ENCODE measurements around the gene INAFM2.

INAFM2 gene

DNA sequence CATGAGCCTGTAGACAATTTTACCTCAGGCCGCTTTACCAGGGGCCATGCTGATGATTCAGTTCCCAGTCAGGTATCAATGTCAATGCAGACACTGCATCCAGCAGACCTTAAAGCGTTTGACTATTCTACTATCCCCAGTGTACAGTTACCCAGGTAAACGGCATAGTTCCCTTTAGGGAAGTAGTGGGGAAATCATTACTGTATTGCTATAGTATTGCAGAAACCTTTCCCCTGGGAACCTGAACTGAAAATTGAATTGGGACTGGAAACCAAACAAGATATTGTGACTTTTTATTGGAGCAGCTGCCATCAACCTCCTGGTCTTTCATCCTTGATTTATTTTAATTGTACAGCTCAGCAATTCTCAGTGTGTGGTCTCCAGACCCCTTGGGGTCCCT, 6.6 kb upstream of the INAFM2 start:
- TF ChIP-seq, protein P1, sequence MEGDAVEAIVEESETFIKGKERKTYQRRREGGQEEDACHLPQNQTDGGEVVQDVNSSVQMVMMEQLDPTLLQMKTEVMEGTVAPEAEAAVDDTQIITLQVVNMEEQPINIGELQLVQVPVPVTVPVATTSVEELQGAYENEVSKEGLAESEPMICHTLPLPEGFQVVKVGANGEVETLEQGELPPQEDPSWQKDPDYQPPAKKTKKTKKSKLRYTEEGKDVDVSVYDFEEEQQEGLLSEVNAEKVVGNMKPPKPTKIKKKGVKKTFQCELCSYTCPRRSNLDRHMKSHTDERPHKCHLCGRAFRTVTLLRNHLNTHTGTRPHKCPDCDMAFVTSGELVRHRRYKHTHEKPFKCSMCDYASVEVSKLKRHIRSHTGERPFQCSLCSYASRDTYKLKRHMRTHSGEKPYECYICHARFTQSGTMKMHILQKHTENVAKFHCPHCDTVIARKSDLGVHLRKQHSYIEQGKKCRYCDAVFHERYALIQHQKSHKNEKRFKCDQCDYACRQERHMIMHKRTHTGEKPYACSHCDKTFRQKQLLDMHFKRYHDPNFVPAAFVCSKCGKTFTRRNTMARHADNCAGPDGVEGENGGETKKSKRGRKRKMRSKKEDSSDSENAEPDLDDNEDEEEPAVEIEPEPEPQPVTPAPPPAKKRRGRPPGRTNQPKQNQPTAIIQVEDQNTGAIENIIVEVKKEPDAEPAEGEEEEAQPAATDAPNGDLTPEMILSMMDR (IDR thresholded peaks at IDR 0.05): no peak

DNA sequence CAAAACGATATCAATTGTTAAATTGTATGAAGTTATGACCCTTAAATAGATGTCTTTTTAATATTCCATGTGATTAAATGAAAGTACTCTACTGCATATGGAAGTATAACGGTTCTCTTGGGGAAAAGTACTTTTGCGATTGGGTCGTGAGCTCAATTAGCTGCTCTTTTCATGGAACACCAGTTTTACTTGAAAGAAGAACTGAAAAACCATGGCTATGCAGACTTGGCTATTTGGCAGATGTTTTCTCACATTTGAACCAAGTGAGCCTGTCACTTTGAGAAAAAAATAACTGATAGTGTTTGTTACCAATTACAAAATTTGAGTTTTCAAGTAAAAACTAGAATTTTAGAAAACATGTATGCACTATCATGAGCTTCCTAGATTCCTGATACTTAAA, 5.9 kb upstream of the INAFM2 start:
- TF ChIP-seq, protein P1 (IDR thresholded peaks at IDR 0.05): no peak

- TF ChIP-seq, protein P1 (IDR thresholded peaks at IDR 0.05): no peak
These were observed 3.1 kb upstream of the INAFM2 start for GRCh38 chr15:40320409-40320808.

- TF ChIP-seq, protein P1 (IDR thresholded peaks at IDR 0.05): peak; percentile 90
These were observed 2.5 kb upstream of the INAFM2 start for GRCh38 chr15:40320931-40321371.

DNA sequence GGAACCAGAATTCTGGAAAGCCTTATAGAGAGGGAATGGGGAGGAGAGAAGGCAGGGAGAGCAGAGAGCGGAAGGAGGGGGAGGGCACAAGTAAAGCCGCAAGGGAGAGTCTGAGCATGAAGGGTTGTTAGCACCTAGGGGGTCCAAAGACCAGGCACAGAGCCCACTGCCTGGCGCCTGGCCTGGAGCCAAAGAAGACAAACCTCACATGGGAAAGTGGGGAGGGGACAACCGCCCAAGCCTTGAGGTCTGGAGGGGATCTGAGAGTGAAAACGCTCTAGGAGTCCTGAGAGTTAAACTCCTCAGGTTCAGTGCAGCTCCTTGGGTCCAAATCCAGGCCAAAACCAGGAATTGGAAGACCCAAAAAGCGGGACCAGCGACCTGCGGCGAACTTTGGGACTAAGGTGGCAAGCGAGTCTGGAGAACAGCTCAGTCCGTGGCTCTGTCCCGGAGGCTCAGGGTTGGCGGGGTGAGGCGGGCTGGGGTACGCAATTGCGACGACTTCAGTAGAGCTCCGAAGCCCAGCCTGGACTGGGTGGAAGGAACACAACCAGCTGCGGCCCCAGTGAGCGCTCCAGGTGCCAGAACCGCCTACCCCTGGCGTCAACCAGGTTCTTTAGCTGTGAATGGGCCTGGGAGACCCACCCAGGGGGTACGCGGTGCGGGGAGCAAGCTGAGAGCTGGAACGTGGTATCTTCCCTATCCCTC, 807 bp upstream of the INAFM2 start:
- TF ChIP-seq, protein P1 (IDR thresholded peaks at IDR 0.05): no peak

GRCh38 chr15:40323953-40324937, 753 bp downstream of the INAFM2 start:
- TF ChIP-seq, protein P1 (IDR thresholded peaks at IDR 0.05): no peak

DNA sequence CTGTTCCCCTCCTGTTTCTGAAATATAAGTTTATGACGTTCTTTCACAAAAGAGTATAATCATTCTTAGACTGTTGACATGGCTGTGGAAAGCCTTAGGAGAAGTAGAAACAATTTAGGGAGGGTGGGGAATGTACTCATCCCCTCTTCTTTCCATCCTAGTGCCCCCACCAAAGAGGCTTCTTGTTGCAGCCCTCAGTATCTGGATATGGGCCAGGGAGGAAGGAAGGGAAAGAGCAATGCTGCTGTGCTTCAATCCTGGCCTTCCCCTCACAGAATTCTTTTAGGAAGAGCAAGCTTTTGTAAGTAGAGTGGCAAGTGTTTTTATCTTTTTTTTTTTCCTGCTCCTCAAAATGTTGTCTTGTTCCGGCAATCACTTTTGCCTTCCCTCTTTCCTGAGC, 1.7 kb downstream of the INAFM2 start:
- TF ChIP-seq, protein P1 (IDR thresholded peaks at IDR 0.05): no peak
